RWPE2 (cell line): ENCODE measurements around the gene SPEG.

Experiments used
- ATAC-seq: fragments of 200-7000 bp; cut with Tn5 transposase; 3 replicates; pipeline ENCODE4 v1.9.1; 2021; ENCODE audit warnings: low read depth
- DNase-seq: peaks from one replicate; pipeline ENCODE4 v3.0.0-alpha.2; 2020; ENCODE audit warnings: low spot score
- H3K27ac ChIP-seq: fragments of 450-650 bp; 2 replicates; pipeline ENCODE4 v1.5.1; 2017; ENCODE audit warnings: mild to moderate bottlenecking; ENCODE audit not compliant: poor library complexity, severe bottlenecking
- H3K27me3 ChIP-seq: fragments of 250-450 bp; sonication (Bioruptor Pico); 2 replicates; pipeline ENCODE4 v1.5.1; 2021; ENCODE audit warnings: mild to moderate bottlenecking, moderate library complexity; ENCODE audit not compliant: insufficient read depth, poor library complexity, severe bottlenecking
- H3K36me3 ChIP-seq: fragments of 250-450 bp; sonication (Bioruptor Pico); 2 replicates; pipeline ENCODE4 v1.5.1; 2020; ENCODE audit warnings: low read depth, mild to moderate bottlenecking, moderate library complexity
- H3K4me1 ChIP-seq: fragments of 250-450 bp; sonication (Bioruptor Pico); 2 replicates; pipeline ENCODE4 v1.5.1; 2021; ENCODE audit warnings: mild to moderate bottlenecking, moderate library complexity; ENCODE audit not compliant: insufficient read depth, poor library complexity, severe bottlenecking
- H3K4me3 ChIP-seq: fragments of 250-450 bp; sonication (Bioruptor Pico); 2 replicates; pipeline ENCODE4 v1.5.1; 2021; ENCODE audit warnings: mild to moderate bottlenecking, moderate library complexity; ENCODE audit not compliant: severe bottlenecking
- H3K9me3 ChIP-seq: fragments of 250-450 bp; sonication (Bioruptor Pico); 2 replicates; pipeline ENCODE4 v1.5.1; 2021; ENCODE audit warnings: mild to moderate bottlenecking, moderate library complexity; ENCODE audit not compliant: severe bottlenecking
- CTCF ChIP-seq: fragments of 450-650 bp; IDR thresholded peaks from one replicate; pipeline ENCODE4 v1.5.1; 2017; ENCODE audit warnings: mild to moderate bottlenecking, moderate library complexity; ENCODE audit not compliant: poor library complexity, severe bottlenecking

The SPEG gene

GRCh38 chr2:219419331-219420197, 15.1 kb upstream of the SPEG start:
- H3K36me3 ChIP-seq = no peaks in the 10 kb centered on the region
- no peak for TF ChIP-seq CTCF
- H3K4me3 ChIP-seq = no peak overlapping the region
- ATAC-seq (no peak), DNase-seq (no peak)
- no peak overlapping the region for H3K27ac ChIP-seq
- no peaks in the 10 kb centered on the region for H3K9me3 ChIP-seq
- H3K4me1 ChIP-seq = no peaks in the 10 kb centered on the region
- peaks cover 12% of the 10 kb centered on the region for H3K27me3 ChIP-seq

DNA sequence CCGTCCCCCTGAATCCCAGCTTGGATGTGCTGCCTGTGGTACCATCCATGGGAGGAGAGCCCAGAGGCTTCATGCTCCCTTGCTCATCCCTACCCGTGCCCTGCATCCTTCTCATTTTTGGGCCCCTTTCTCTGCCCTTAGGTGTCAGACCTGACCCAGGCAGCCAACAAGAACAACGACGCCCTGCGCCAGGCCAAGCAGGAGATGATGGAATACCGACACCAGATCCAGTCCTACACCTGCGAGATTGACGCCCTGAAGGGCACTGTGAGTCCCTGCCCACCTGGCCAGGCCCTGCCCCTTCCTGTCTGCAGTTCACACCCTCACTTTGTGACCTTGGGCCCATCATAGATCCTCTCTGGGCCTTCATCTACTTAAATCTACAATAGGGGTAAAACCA, 14.0 kb upstream of the SPEG start:
- no peaks in the 10 kb centered on the region for H3K36me3 ChIP-seq
- no peaks in the 10 kb centered on the region for H3K4me1 ChIP-seq
- no peak for DNase-seq
- H3K4me3 ChIP-seq = no peak overlapping the region
- H3K27ac ChIP-seq = no peak overlapping the region
- no peak for ATAC-seq
- no peaks in the 10 kb centered on the region for H3K9me3 ChIP-seq
- TF ChIP-seq CTCF = no peak
- peaks cover 12% of the 10 kb centered on the region for H3K27me3 ChIP-seq

GRCh38 chr2:219421323-219421722, 13.3 kb upstream of the SPEG start:
- Histone ChIP-seq H3K36me3 (no peaks in the 10 kb centered on the region), H3K27me3 (peaks cover 12% of the 10 kb centered on the region), H3K9me3 (no peaks in the 10 kb centered on the region), H3K4me1 (no peaks in the 10 kb centered on the region), H3K27ac (no peak overlapping the region), H3K4me3 (no peak overlapping the region)
- no peak for TF ChIP-seq CTCF
- no peak for DNase-seq
- ATAC-seq = no peak

GRCh38 chr2:219422952-219423534, 11.6 kb upstream of the SPEG start:
- H3K27me3 ChIP-seq = peaks cover 11% of the 10 kb centered on the region
- no peak overlapping the region for H3K27ac ChIP-seq
- no peaks in the 10 kb centered on the region for H3K9me3 ChIP-seq
- TF ChIP-seq CTCF = no peak
- no peak for DNase-seq
- no peaks in the 10 kb centered on the region for H3K4me1 ChIP-seq
- ATAC-seq = no peak
- no peaks in the 10 kb centered on the region for H3K36me3 ChIP-seq
- H3K4me3 ChIP-seq = no peak overlapping the region
